ENCODE results near the gene ZNF684.

Gene ZNF684

DNA sequence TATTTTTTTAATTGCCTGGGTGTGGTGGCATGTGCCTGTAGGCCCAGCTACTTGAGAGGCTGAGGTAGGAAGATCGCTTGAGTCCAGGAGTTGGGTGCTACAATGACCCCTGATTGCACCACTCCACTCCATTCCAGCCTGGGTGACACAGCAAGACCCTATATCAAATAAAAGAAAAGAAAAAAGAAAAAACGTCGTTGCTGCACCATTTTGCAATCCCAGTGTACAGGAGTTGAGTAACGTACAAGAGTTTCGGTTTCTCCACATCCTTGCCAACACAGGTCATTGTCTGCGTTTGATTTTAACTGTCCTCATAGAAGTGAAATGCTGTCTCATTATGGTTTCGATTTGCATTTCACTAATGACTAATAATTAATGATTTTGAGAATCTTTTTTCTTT, 7.9 kb downstream of the ZNF684 start:
- TF ChIP-seq YY1 (IDR thresholded peaks at IDR 0.05; ENCODE audit: low read depth) (no peak), EGR1 (IDR thresholded peaks at IDR 0.05) (no peak), TCF12 (IDR thresholded peaks at IDR 0.05; ENCODE audit: low read depth) (no peak), ZBTB7A (IDR thresholded peaks at IDR 0.05; ENCODE audit: low read depth) (no peak), TAF1 (IDR thresholded peaks at IDR 0.05; ENCODE audit: low read depth) (no peak)
- TF ChIP-seq, protein P1, sequence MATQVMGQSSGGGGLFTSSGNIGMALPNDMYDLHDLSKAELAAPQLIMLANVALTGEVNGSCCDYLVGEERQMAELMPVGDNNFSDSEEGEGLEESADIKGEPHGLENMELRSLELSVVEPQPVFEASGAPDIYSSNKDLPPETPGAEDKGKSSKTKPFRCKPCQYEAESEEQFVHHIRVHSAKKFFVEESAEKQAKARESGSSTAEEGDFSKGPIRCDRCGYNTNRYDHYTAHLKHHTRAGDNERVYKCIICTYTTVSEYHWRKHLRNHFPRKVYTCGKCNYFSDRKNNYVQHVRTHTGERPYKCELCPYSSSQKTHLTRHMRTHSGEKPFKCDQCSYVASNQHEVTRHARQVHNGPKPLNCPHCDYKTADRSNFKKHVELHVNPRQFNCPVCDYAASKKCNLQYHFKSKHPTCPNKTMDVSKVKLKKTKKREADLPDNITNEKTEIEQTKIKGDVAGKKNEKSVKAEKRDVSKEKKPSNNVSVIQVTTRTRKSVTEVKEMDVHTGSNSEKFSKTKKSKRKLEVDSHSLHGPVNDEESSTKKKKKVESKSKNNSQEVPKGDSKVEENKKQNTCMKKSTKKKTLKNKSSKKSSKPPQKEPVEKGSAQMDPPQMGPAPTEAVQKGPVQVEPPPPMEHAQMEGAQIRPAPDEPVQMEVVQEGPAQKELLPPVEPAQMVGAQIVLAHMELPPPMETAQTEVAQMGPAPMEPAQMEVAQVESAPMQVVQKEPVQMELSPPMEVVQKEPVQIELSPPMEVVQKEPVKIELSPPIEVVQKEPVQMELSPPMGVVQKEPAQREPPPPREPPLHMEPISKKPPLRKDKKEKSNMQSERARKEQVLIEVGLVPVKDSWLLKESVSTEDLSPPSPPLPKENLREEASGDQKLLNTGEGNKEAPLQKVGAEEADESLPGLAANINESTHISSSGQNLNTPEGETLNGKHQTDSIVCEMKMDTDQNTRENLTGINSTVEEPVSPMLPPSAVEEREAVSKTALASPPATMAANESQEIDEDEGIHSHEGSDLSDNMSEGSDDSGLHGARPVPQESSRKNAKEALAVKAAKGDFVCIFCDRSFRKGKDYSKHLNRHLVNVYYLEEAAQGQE (IDR thresholded peaks at IDR 0.05; ENCODE audit: low read depth), result no peak

DNA sequence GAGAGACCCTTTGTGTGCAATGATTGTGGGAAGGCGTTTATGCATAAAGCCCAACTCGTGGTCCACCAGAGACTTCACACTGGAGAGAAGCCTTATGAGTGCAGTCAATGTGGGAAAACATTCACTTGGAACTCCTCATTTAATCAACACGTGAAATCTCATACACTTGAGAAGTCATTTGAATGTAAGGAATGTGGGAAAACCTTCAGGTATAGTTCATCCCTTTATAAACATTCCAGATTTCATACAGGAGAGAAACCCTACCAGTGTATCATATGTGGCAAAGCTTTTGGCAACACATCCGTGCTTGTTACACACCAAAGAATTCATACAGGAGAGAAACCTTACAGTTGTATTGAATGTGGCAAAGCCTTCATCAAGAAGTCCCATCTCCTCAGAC, 15.5 kb downstream of the ZNF684 start:
- no peak for TF ChIP-seq CEBPB (IDR thresholded peaks at IDR 0.05)
- no peak for TF ChIP-seq RAD21 (IDR thresholded peaks at IDR 0.05; ENCODE audit: low read depth)
- TF ChIP-seq ZBTB7A (IDR thresholded peaks at IDR 0.05; ENCODE audit: low read depth), result no peak
- no peak for TF ChIP-seq CREB1 (IDR thresholded peaks at IDR 0.05; ENCODE audit: low read depth)
- TF ChIP-seq, protein P1 (IDR thresholded peaks at IDR 0.05; ENCODE audit: low read depth), result no peak
- TF ChIP-seq TAF1 (IDR thresholded peaks at IDR 0.05; ENCODE audit: low read depth), result no peak
- TF ChIP-seq TCF12 (IDR thresholded peaks at IDR 0.05; ENCODE audit: low read depth), result no peak
- TF ChIP-seq MAX (IDR thresholded peaks at IDR 0.05), result no peak
- no peak for TF ChIP-seq EGR1 (IDR thresholded peaks at IDR 0.05)
- TF ChIP-seq NFIC (IDR thresholded peaks at IDR 0.05), result no peak

DNA sequence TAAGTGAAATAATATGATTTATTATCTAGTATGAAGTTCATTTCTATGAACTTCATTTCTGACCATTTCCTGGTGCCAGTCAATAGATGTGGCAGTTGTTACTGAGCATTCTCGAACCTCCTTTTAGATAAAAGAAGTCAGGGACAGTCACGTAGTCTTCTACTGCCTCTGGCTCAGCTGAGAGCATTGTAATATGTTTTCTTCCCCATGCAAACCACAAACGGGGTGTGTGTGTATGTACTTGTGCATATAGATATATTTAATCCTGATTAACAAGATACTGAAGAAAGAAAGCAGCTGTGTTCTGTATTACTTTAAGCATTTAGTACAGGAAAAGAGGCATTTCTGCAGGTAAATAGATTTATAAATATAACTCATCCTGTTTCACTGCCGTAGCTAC, 21.6 kb downstream of the ZNF684 start:
- no peak for TF ChIP-seq EGR1 (IDR thresholded peaks at IDR 0.05)
- no peak for TF ChIP-seq RAD21 (IDR thresholded peaks at IDR 0.05; ENCODE audit: low read depth)
- TF ChIP-seq MAX (IDR thresholded peaks at IDR 0.05), result no peak
- TF ChIP-seq TAF1 (IDR thresholded peaks at IDR 0.05; ENCODE audit: low read depth), result no peak
- TF ChIP-seq, protein P1 (IDR thresholded peaks at IDR 0.05; ENCODE audit: low read depth), result no peak
- no peak for TF ChIP-seq FOXM1 (IDR thresholded peaks at IDR 0.05; ENCODE audit: borderline replicate concordance, low read depth)
- TF ChIP-seq TEAD4 (IDR thresholded peaks at IDR 0.05), result no peak
- TF ChIP-seq YY1 (IDR thresholded peaks at IDR 0.05; ENCODE audit: low read depth), result no peak
- TF ChIP-seq CREB1 (IDR thresholded peaks at IDR 0.05; ENCODE audit: low read depth), result no peak
- no peak for TF ChIP-seq CEBPB (IDR thresholded peaks at IDR 0.05)
- no peak for TF ChIP-seq ZBTB7A (IDR thresholded peaks at IDR 0.05; ENCODE audit: low read depth)
- TF ChIP-seq NFIC (IDR thresholded peaks at IDR 0.05), result no peak
- TF ChIP-seq TCF12 (IDR thresholded peaks at IDR 0.05; ENCODE audit: low read depth), result no peak
- TF ChIP-seq, protein P2, sequence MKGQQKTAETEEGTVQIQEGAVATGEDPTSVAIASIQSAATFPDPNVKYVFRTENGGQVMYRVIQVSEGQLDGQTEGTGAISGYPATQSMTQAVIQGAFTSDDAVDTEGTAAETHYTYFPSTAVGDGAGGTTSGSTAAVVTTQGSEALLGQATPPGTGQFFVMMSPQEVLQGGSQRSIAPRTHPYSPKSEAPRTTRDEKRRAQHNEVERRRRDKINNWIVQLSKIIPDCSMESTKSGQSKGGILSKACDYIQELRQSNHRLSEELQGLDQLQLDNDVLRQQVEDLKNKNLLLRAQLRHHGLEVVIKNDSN (IDR thresholded peaks at IDR 0.05), result no peak
- TF ChIP-seq EP300 (IDR thresholded peaks at IDR 0.05; ENCODE audit: borderline replicate concordance), result no peak

- TF ChIP-seq ZBTB7A (IDR thresholded peaks at IDR 0.05; ENCODE audit: low read depth) (no peak), NFIC (IDR thresholded peaks at IDR 0.05) (no peak), TAF1 (IDR thresholded peaks at IDR 0.05; ENCODE audit: low read depth) (no peak), RAD21 (IDR thresholded peaks at IDR 0.05; ENCODE audit: low read depth) (no peak)
Measured at GRCh38 chr1:40556121-40556520, 24.7 kb downstream of the ZNF684 start.

GRCh38 chr1:40562185-40562584, 30.7 kb downstream of the ZNF684 start:
- no peak for TF ChIP-seq MAX (IDR thresholded peaks at IDR 0.05)
- no peak for TF ChIP-seq NFIC (IDR thresholded peaks at IDR 0.05)
- TF ChIP-seq CEBPB (IDR thresholded peaks at IDR 0.05), result no peak
- no peak for TF ChIP-seq YY1 (IDR thresholded peaks at IDR 0.05; ENCODE audit: low read depth)
